GM21786 (cell line): ENCODE results near the gene TM4SF4.

ENCODE experiments used
- ATAC-seq: cut with Tn5 transposase; IDR thresholded peaks from one replicate; pipeline ENCODE4 v1.9.1; 2021; ENCODE audit not compliant: unreplicated experiment

TM4SF4 gene

DNA sequence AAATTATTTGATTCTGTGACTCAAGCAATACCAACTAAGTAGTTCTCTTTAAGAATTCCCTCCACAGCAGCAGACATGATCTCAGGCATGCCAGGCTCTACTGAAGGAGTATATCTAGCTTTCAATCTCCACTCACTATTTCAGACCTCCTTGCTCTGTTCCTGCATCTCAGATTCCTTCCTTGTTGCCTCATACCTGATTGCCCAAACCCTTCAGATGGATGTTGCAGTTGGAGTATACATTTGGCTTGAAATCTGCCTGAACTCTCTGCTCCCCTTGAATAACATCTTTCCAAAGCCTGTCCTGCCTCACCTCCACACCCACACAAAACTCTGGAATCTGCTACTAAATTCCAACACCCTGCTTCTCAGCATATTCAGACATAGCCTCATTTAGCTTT lies 19.8 kb upstream of the TM4SF4 start:
- ATAC-seq = no peak

GRCh38 chr3:149455366-149455765 lies 19.1 kb upstream of the TM4SF4 start:
- ATAC-seq = no peak

- no peak for ATAC-seq
These were observed 18.5 kb upstream of the TM4SF4 start for GRCh38 chr3:149455989-149456388.

DNA sequence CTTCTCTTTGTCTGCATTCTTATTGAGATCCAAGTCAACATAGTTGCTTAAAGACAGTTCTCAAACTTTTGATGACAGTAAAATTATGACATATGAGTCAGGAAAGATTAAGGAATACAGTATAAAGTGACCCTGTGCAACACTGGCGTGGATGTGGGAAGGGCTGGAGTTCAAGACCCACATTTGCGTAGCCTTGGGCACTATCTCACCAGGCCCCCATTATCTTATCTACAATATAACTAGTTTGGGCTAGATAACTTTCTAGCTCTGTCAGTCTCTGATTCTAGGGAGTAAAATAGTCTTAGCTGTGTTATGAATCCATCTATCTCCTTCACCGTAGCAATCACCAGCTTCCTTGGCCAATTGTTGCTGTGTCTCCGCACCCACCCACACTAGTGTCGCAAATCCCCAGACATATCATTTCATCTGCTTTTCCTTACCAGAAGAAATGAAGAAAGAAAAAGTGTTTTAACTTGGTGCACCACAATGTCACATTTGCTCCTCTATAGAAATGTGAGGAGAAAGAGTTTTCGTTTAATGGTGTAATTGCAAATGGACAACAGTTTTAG lies 14.9 kb upstream of the TM4SF4 start:
- ATAC-seq = no peak

- ATAC-seq = no peak
These were observed 14.4 kb upstream of the TM4SF4 start for GRCh38 chr3:149460117-149460516.

DNA sequence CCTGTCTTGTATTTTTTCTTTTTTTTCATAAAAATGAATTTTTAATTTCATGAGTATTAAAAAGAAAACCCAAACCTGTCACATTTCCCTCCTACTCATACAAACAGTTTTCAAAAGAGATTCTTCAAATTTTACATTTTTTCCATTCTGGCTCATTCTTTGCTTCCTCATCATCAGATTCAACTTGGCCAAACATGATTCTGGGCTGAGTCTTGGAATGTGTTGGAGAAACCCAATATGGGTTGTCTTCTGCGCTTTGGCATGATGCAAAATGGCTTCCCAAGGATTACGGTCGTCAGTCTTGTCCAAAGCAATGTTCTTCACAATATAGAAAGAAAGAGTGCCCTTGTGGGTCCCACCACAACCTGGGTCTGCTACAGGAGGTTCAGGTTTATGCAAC lies 12.4 kb upstream of the TM4SF4 start:
- no peak for ATAC-seq

GRCh38 chr3:149462581-149463011 lies 11.9 kb upstream of the TM4SF4 start:
- no peak for ATAC-seq

DNA sequence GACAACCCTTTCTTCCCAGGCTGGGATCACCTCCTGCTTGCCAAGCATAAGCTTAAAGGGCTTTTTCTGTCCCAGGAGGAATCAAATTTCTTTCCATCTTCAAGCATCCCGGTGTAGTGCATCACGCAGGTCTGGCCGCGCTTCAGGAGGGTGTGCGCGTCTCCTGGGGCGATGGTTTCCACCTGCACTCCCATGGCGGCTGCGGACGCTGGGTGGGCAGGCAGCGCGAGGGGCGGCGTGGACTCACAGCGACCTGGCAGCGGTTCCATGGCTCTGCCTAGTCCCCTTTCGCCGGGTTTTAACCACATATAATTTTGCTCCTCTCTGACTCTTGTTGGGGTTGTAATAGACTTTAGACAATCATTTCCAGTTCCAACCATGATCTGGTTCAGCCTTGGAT lies 10.6 kb upstream of the TM4SF4 start:
- ATAC-seq = no peak

DNA sequence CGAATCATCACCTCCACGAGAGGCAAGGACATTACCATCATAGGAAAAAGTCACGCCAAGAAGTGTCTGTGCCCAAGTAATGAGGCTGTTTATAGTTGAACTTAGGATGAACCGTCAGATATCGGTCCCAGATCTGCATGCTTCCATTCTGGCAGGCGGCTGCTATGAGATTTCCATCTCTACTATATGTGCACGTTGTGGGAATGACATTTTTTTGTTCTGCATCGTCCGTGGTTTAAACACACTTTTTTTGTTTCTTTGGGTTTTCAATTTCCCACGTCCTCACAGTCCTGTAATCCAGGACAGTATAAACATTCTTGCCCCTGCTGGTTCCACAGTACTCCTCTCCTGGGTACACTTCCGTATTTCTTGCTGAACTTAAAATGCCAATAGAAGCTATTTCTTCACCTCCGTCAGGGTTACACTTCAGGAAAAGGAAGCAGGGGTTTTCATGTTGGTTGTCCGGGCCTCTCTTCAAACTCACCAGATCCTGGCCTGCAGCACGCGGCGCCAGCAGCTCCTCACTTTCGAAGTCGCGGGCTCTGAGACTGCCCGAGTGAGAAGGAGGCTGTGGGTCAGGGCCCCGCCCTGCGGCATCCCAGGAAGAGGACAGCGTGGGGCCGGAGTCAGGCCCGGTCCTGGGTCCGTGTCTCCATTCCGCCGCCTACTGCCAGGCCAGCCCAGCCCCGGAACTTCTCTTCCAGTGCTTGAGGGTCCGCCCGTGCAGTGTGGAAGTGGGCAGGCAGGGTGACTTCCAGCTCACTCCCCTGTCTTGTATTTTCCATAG lies 9.8 kb upstream of the TM4SF4 start:
- ATAC-seq = no peak

GRCh38 chr3:149465351-149465883 lies 9.1 kb upstream of the TM4SF4 start:
- no peak for ATAC-seq

DNA sequence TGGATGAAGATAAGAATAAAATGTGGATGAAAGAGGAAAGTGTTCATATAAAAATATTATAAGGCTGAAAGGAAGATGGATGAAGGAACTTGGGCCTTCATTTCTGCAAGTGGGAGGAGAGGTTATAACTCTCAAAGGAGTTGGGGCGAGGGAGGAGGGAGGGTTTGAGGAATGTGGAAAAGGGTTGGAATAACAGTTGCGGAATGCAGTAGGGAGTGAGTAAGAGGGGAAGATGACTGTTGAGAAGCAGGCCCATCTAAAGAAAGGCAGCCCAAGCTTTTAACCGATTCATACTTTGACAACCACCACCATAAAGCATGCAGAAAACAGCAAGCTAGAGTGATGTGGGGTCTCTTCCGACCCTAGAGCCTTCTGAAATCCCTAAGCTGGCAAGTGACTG lies 8.3 kb upstream of the TM4SF4 start:
- no peak for ATAC-seq

DNA sequence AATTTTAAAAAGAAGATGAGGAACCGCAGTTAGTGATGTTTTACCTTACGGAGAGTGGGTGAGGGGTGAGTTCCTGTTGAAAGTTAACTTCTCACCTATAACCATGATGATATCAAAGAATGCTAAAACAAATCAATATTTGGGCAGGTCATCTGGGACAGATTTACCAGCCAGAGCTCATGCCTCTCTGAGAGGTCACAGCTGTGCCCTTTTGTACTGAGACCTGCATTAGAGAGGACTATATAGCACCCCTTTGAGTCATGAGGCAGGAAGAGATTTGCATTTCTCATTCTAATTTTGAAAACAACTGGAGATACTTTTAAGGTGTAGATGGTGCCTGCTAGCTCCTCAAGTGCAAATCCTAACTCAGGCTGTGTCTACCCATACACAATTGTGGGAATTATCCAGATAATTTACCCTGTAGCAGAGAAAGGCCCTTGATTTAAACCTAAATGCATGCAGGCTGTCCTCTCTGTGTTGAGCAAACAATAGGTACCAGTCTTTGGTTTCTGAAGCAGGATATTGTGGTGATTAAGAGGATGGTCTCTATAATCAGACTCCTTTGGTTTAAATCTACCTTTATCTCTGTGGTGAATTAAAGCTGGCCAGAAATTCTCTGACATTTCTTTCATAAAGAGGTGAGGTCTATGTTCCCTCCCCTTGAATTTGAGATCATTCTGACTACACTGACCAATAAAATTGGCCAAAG lies 5.8 kb upstream of the TM4SF4 start:
- ATAC-seq = peak; percentile 92

GRCh38 chr3:149470381-149470780 lies 4.1 kb upstream of the TM4SF4 start:
- ATAC-seq = no peak

DNA sequence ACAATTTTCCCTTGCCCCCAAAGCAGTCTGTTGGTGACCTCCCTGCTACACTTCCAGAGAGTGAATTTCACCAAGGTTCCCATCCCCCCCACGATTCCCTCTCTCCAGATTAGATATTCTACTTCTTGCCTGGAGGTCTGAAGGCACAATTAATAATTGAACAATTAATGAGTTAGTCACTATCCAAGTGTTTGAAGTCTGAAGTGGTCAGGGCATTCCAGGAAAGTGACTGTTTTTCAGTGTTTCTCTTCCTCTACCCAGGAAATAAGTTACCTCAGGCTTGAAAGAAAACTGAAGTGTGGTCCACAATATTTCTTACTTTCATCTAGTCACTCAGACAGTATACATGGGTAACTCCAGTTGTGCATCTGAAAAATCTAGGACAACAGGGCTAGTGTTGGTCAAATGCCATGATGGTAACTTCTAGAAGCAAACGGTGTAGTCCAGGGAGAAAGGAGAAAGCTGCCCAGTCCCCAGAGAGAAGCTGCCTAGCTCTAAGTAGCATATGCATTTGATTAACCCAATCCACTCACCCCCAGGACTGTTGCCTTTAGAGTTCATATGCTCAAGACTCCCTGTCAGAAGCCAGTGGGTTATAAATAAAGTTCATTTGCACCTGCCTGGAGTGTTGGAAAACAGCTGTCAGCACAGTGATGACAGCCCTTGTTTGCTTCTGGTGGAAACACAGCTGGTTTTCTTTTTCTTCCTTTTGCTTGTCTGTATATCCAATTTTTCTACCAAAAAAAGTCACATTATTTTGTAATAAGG lies 2.3 kb upstream of the TM4SF4 start:
- ATAC-seq = no peak

- ATAC-seq = no peak
These were observed 894 bp upstream of the TM4SF4 start for GRCh38 chr3:149473357-149474249.

- ATAC-seq = no peak
These were observed 1.1 kb downstream of the TM4SF4 start for GRCh38 chr3:149475451-149476060.

DNA sequence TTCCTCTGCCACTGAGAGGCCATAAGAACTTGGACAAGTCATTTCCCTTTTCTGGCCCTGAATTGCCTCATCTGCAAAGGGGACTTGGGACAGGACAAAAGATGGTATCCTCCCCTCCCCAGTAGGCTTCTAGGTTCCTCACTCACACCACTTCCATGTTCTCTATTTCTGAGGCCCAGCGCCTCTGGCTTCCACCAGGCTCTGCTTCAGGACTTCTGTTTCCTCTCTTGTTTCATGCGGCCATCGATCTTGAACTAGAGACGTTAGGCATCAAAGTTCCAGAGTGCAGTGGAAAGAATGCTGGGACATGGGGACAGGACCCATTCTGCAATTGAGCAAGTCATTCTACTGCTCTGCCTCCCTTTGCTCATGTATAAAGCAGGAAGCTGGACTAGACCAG lies 1.7 kb downstream of the TM4SF4 start:
- ATAC-seq = no peak

DNA sequence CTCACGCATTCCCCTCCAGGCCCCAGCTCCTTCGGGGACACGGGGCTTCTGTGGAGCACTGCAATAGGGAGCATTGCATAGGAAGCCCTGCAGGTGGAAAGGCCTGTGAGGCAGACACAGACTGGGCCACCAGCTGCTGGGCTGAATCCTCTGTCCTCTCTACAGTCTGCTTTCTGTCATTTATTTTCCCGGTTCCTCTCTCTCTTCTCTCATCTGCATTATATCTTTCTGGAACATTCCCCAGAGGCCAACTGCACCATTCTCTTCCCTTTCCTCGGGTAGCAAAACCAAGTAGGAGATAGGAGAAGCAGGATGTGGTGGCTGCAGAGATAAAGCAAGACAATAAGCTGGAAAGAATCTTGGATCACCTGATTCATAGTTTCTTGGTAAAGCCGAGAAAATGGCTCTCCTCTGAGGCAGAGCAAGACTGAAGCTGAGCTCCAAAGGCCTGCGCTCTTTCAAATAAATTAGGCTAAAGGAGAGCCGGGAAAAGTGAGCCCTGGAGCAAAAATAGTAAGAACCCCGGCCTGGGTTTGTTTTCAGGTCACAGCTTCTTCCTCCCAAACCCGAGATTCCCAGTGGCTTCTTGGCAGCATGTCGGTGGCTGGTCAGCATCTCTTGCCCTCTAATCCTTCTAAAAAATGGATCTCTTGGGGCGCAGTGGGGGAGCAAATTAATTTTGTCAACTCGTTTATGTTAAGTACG lies 5.3 kb downstream of the TM4SF4 start:
- ATAC-seq = no peak

GRCh38 chr3:149480326-149481017 lies 6.0 kb downstream of the TM4SF4 start:
- ATAC-seq = peak; percentile 95
